Right forelimb (tissue), 1 donor: ENCODE data around the gene GRB14.
"Not testable (repeated sequence)": the region's sequence is repeated elsewhere in the genome, so short reads cannot be mapped to it uniquely, and the experiment has no call there.

Source experiments
- DNase-seq: peaks from one replicate; pipeline ENCODE4 v3.0.0-alpha.2; 2018

GRB14 gene

GRCh38 chr2:164620873-164621763, at the start of gene GRB14:
Gene GRB14, minus strand, starts transcription at chr2:164621482. Its CDS starts 173 bp downstream, at chr2:164621309.
- DNase-seq: peak; percentile 55

GRCh38 chr2:164669291-164669690, 48.0 kb upstream of the GRB14 start:
- DNase-seq: no peak

GRCh38 chr2:164667566-164667965, 46.3 kb upstream of the GRB14 start:
- no peak for DNase-seq

- no peak for DNase-seq
These were observed 42.8 kb upstream of the GRB14 start for GRCh38 chr2:164664070-164664469.

GRCh38 chr2:164662868-164663631, 41.8 kb upstream of the GRB14 start:
- DNase-seq: no peak

- DNase-seq: no peak
These were observed 40.8 kb upstream of the GRB14 start for GRCh38 chr2:164662066-164662465.

GRCh38 chr2:164661349-164661748, 40.1 kb upstream of the GRB14 start:
- DNase-seq: no peak

- DNase-seq: no peak
These were observed 35.8 kb upstream of the GRB14 start for GRCh38 chr2:164657129-164657528.

GRCh38 chr2:164655750-164656149, 34.5 kb upstream of the GRB14 start:
- no peak for DNase-seq

GRCh38 chr2:164655336-164655735, 34.1 kb upstream of the GRB14 start:
- DNase-seq: no peak

- DNase-seq: no peak
These were observed 30.1 kb upstream of the GRB14 start for GRCh38 chr2:164651361-164651760.

- DNase-seq: no peak
These were observed 22.9 kb upstream of the GRB14 start for GRCh38 chr2:164644036-164644700.

GRCh38 chr2:164642946-164643555, 21.8 kb upstream of the GRB14 start:
- no peak for DNase-seq

- DNase-seq: no peak
These were observed 21.0 kb upstream of the GRB14 start for GRCh38 chr2:164642268-164642667.

GRCh38 chr2:164628319-164628718, 7.0 kb upstream of the GRB14 start:
- DNase-seq: not testable (repeated sequence)

- no peak for DNase-seq
These were observed 4.2 kb upstream of the GRB14 start for GRCh38 chr2:164625378-164625971.

- DNase-seq: no peak
These were observed 3.0 kb upstream of the GRB14 start for GRCh38 chr2:164624316-164624715.

- DNase-seq: no peak
These were observed 1.2 kb upstream of the GRB14 start for GRCh38 chr2:164622338-164623106.

- peak; percentile 45 for DNase-seq
These were observed 453 bp upstream of the GRB14 start for GRCh38 chr2:164621764-164622105.

- DNase-seq: no peak
These were observed 825 bp downstream of the GRB14 start for GRCh38 chr2:164620457-164620856.

GRCh38 chr2:164617466-164617865, 3.8 kb downstream of the GRB14 start:
- no peak for DNase-seq
